ENCODE measurements around the gene COPS8.

COPS8 gene

GRCh38 chr2:237116431-237116830 lies 30.7 kb downstream of the COPS8 start:
- no peak overlapping the region for H3K4ac ChIP-seq (ENCODE audit: low read depth in 1 of 2, low read length in 2 of 2)
- no peak overlapping the region for H3K23ac ChIP-seq (ENCODE audit: low read length in 2 of 2)
- no peaks in the 10 kb centered on the region for H3K4me1 ChIP-seq (ENCODE audit: control insufficient read depth, insufficient read depth, low read depth, low read length)
- H2BK5ac ChIP-seq (ENCODE audit: low read depth, low read length, poor library complexity, severe bottlenecking), result no peak overlapping the region
- H2AFZ ChIP-seq (ENCODE audit: low read depth, low read length), result no peak overlapping the region
- H3K4me2 ChIP-seq (ENCODE audit: low read length, poor library complexity, severe bottlenecking), result no peak overlapping the region
- H3K9ac ChIP-seq (ENCODE audit: low read length), result no peak overlapping the region
- no peak overlapping the region for H4K91ac ChIP-seq (ENCODE audit: low read length)
- H2AK5ac ChIP-seq (ENCODE audit: low read length, severe bottlenecking), result no peak overlapping the region
- H4K8ac ChIP-seq (ENCODE audit: low read length), result no peak overlapping the region
- H3K36me3 ChIP-seq (ENCODE audit: control insufficient read depth in 1 of 2, insufficient read depth in 2 of 2, low read depth in 1 of 2, low read length in 2 of 2), result peaks cover 0 to 4% of the 10 kb centered on the region in 2 experiments
- no peak overlapping the region for H2BK12ac ChIP-seq (ENCODE audit: low read length in 2 of 2)
- 100% methylated on average over 2 of the region's 2 CpGs for WGBS
- no peak for DNase-seq
- H3K4me3 ChIP-seq (ENCODE audit: insufficient read depth in 1 of 2, low read depth in 1 of 2, low read length in 2 of 2), result no peak overlapping the region
- H3K79me1 ChIP-seq (replicated peaks; ENCODE audit: low read length, poor library complexity, severe bottlenecking), result no peaks in the 10 kb centered on the region
- H2BK15ac ChIP-seq (ENCODE audit: low read depth, poor library complexity, severe bottlenecking), result no peak overlapping the region
- no peak overlapping the region for H3K14ac ChIP-seq (ENCODE audit: low read length in 2 of 2)
- H3K27me3 ChIP-seq (ENCODE audit: control insufficient read depth in 1 of 2, insufficient read depth in 1 of 2, low read length in 2 of 2), result no peaks in the 10 kb centered on the region
- H3K18ac ChIP-seq (ENCODE audit: low read depth in 1 of 2, low read length in 2 of 2), result no peak overlapping the region
- no peak overlapping the region for H3K27ac ChIP-seq (ENCODE audit: low read length, poor library complexity, severe bottlenecking)
- no peaks in the 10 kb centered on the region for H3K9me3 ChIP-seq (ENCODE audit: control insufficient read depth, low read length)
- no peak overlapping the region for H2BK120ac ChIP-seq (ENCODE audit: low read depth, low read length)

GRCh38 chr2:237118025-237118424 lies 32.3 kb downstream of the COPS8 start:
- Histone ChIP-seq H3K36me3 (ENCODE audit: control insufficient read depth in 1 of 2, insufficient read depth in 2 of 2, low read depth in 1 of 2, low read length in 2 of 2) (peaks cover 0 to 4% of the 10 kb centered on the region in 2 experiments), H2AFZ (ENCODE audit: low read depth, low read length) (no peak overlapping the region), H3K27ac (ENCODE audit: low read length, poor library complexity, severe bottlenecking) (no peak overlapping the region), H2AK5ac (ENCODE audit: low read length, severe bottlenecking) (no peak overlapping the region), H3K9ac (ENCODE audit: low read length) (peak overlapping the region; percentile 44), H2BK12ac (ENCODE audit: low read length in 2 of 2) (no peak overlapping the region), H3K18ac (ENCODE audit: low read depth in 1 of 2, low read length in 2 of 2) (no peak overlapping the region), H4K8ac (ENCODE audit: low read length) (no peak overlapping the region), H2BK15ac (ENCODE audit: low read depth, poor library complexity, severe bottlenecking) (no peak overlapping the region), H3K4ac (ENCODE audit: low read depth in 1 of 2, low read length in 2 of 2) (no peak overlapping the region), H3K14ac (ENCODE audit: low read length in 2 of 2) (no peak overlapping the region), H3K9me3 (ENCODE audit: control insufficient read depth, low read length) (no peaks in the 10 kb centered on the region), H4K91ac (ENCODE audit: low read length) (no peak overlapping the region), H3K4me3 (ENCODE audit: insufficient read depth in 1 of 2, low read depth in 1 of 2, low read length in 2 of 2) (no peak overlapping the region), H3K23ac (ENCODE audit: low read length in 2 of 2) (no peak overlapping the region), H3K4me1 (ENCODE audit: control insufficient read depth, insufficient read depth, low read depth, low read length) (no peaks in the 10 kb centered on the region), H3K79me1 (replicated peaks; ENCODE audit: low read length, poor library complexity, severe bottlenecking) (no peaks in the 10 kb centered on the region), H2BK120ac (ENCODE audit: low read depth, low read length) (no peak overlapping the region), H3K4me2 (ENCODE audit: low read length, poor library complexity, severe bottlenecking) (no peak overlapping the region), H3K27me3 (ENCODE audit: control insufficient read depth in 1 of 2, insufficient read depth in 1 of 2, low read length in 2 of 2) (no peaks in the 10 kb centered on the region), H2BK5ac (ENCODE audit: low read depth, low read length, poor library complexity, severe bottlenecking) (no peak overlapping the region)
- 94% methylated on average over 1 of the region's 1 CpG for WGBS
- no peak for DNase-seq

- Histone ChIP-seq H3K4ac (ENCODE audit: low read depth in 1 of 2, low read length in 2 of 2) (no peak overlapping the region), H2BK12ac (ENCODE audit: low read length in 2 of 2) (no peak overlapping the region), H3K18ac (ENCODE audit: low read depth in 1 of 2, low read length in 2 of 2) (no peak overlapping the region), H4K8ac (ENCODE audit: low read length) (no peak overlapping the region), H4K91ac (ENCODE audit: low read length) (no peak overlapping the region), H2BK15ac (ENCODE audit: low read depth, poor library complexity, severe bottlenecking) (no peak overlapping the region), H3K27ac (ENCODE audit: low read length, poor library complexity, severe bottlenecking) (no peak overlapping the region), H3K4me3 (ENCODE audit: insufficient read depth in 1 of 2, low read depth in 1 of 2, low read length in 2 of 2) (no peak overlapping the region), H2AK5ac (ENCODE audit: low read length, severe bottlenecking) (no peak overlapping the region), H3K79me1 (replicated peaks; ENCODE audit: low read length, poor library complexity, severe bottlenecking) (no peaks in the 10 kb centered on the region), H3K4me1 (ENCODE audit: control insufficient read depth, insufficient read depth, low read depth, low read length) (no peaks in the 10 kb centered on the region), H3K23ac (ENCODE audit: low read length in 2 of 2) (no peak overlapping the region), H2AFZ (ENCODE audit: low read depth, low read length) (no peak overlapping the region), H2BK5ac (ENCODE audit: low read depth, low read length, poor library complexity, severe bottlenecking) (no peak overlapping the region), H3K27me3 (ENCODE audit: control insufficient read depth in 1 of 2, insufficient read depth in 1 of 2, low read length in 2 of 2) (no peaks in the 10 kb centered on the region), H3K36me3 (ENCODE audit: control insufficient read depth in 1 of 2, insufficient read depth in 2 of 2, low read depth in 1 of 2, low read length in 2 of 2) (peaks cover 0 to 4% of the 10 kb centered on the region in 2 experiments), H3K4me2 (ENCODE audit: low read length, poor library complexity, severe bottlenecking) (no peak overlapping the region), H3K14ac (ENCODE audit: low read length in 2 of 2) (no peak overlapping the region), H3K9ac (ENCODE audit: low read length) (peak overlapping the region; percentile 19), H2BK120ac (ENCODE audit: low read depth, low read length) (no peak overlapping the region), H3K9me3 (ENCODE audit: control insufficient read depth, low read length) (no peaks in the 10 kb centered on the region)
- DNase-seq, result peak; percentile 81
- 10% methylated on average over 5 of the region's 6 CpGs for WGBS
Measured at GRCh38 chr2:237118561-237119155, 33.0 kb downstream of the COPS8 start.

GRCh38 chr2:237120916-237121315 lies 35.2 kb downstream of the COPS8 start:
- H3K4me3 ChIP-seq (ENCODE audit: insufficient read depth in 1 of 2, low read depth in 1 of 2, low read length in 2 of 2), result no peak overlapping the region
- no peak overlapping the region for H2BK120ac ChIP-seq (ENCODE audit: low read depth, low read length)
- no peak overlapping the region for H4K8ac ChIP-seq (ENCODE audit: low read length)
- H3K27ac ChIP-seq (ENCODE audit: low read length, poor library complexity, severe bottlenecking), result no peak overlapping the region
- H3K27me3 ChIP-seq (ENCODE audit: control insufficient read depth in 1 of 2, insufficient read depth in 1 of 2, low read length in 2 of 2), result no peaks in the 10 kb centered on the region
- no peaks in the 10 kb centered on the region for H3K79me1 ChIP-seq (replicated peaks; ENCODE audit: low read length, poor library complexity, severe bottlenecking)
- no peak overlapping the region for H3K14ac ChIP-seq (ENCODE audit: low read length in 2 of 2)
- H3K9ac ChIP-seq (ENCODE audit: low read length), result peak overlapping the region; percentile 67
- H3K9me3 ChIP-seq (ENCODE audit: control insufficient read depth, low read length), result no peaks in the 10 kb centered on the region
- H2BK5ac ChIP-seq (ENCODE audit: low read depth, low read length, poor library complexity, severe bottlenecking), result no peak overlapping the region
- no peak overlapping the region for H3K4ac ChIP-seq (ENCODE audit: low read depth in 1 of 2, low read length in 2 of 2)
- H3K36me3 ChIP-seq (ENCODE audit: control insufficient read depth in 1 of 2, insufficient read depth in 2 of 2, low read depth in 1 of 2, low read length in 2 of 2), result peaks cover 0 to 3% of the 10 kb centered on the region in 2 experiments
- no peak overlapping the region for H3K23ac ChIP-seq (ENCODE audit: low read length in 2 of 2)
- H2BK15ac ChIP-seq (ENCODE audit: low read depth, poor library complexity, severe bottlenecking), result peak overlapping the region; percentile 52
- H3K4me1 ChIP-seq (ENCODE audit: control insufficient read depth, insufficient read depth, low read depth, low read length), result no peaks in the 10 kb centered on the region
- H3K18ac ChIP-seq (ENCODE audit: low read depth in 1 of 2, low read length in 2 of 2), result peak overlapping the region in 1 of 2 experiments; percentile 45
- peak overlapping the region; percentile 94 for H4K91ac ChIP-seq (ENCODE audit: low read length)
- H2BK12ac ChIP-seq (ENCODE audit: low read length in 2 of 2), result no peak overlapping the region
- H3K4me2 ChIP-seq (ENCODE audit: low read length, poor library complexity, severe bottlenecking), result no peak overlapping the region
- H2AK5ac ChIP-seq (ENCODE audit: low read length, severe bottlenecking), result no peak overlapping the region
- H2AFZ ChIP-seq (ENCODE audit: low read depth, low read length), result no peak overlapping the region
- WGBS, result 93% methylated on average over 3 of the region's 4 CpGs
- no peak for DNase-seq

Measured in mesenchymal stem cell (in vitro differentiated cells and primary cell).